PC-9 (cell line): ENCODE measurements around the gene TIFAB. TPM values are rescaled to one million over a fixed set of nuclear protein-coding genes. Genes with fewer than 3 reads are reported as not detected.

Source experiments
- BruUV-seq: library from RNA; stranded (reverse); fragments of 400-500 nt; replicated peaks from 2 replicates; lab custom pipeline; 2021; lab: Mats Ljungman, UMichigan
- CTCF ChIA-PET: fragments of 300-600 bp; sonication (Branson Sonifier 250); formaldehyde crosslinking; loops from one replicate; lab custom pipeline; 2022; ENCODE audit warnings: antibody characterized with exemption; lab: Charles Lee
- POLR2A ChIA-PET: fragments of 300-600 bp; sonication (Branson Sonifier 250); formaldehyde crosslinking; loops from one replicate; lab custom pipeline; 2022; ENCODE audit warnings: antibody characterized with exemption; ENCODE audit not compliant: unreplicated experiment; lab: Charles Lee
- DNase-seq, 2 experiments: peaks; one replicate each; pipeline versions ENCODE4 v3.0.0 to v3.0.0-alpha.2; 2015 to 2022; ENCODE audit warnings: mixed read lengths in 1 of 2
- H2AFZ ChIP-seq: fragments of 200-600 bp; sonication (generic); 2 replicates; pipeline ENCODE4 v1.8.1; 2017; ENCODE audit warnings: antibody characterized with exemption
- H3F3A ChIP-seq: fragments of 200-600 bp; sonication (generic); 2 replicates; pipeline ENCODE4 v1.8.1; 2017; ENCODE audit warnings: antibody characterized with exemption, mild to moderate bottlenecking, low read depth; ENCODE audit not compliant: insufficient read depth
- H3K27ac ChIP-seq: fragments of 200-600 bp; sonication (generic); 2 replicates; pipeline ENCODE4 v1.6.1; 2016; ENCODE audit warnings: mixed run types
- H3K27me3 ChIP-seq: fragments of 200-600 bp; sonication (generic); 2 replicates; pipeline ENCODE4 v1.6.1; 2016; ENCODE audit warnings: low read depth, mixed run types; ENCODE audit not compliant: insufficient read depth
- H3K36me3 ChIP-seq: fragments of 200-600 bp; sonication (generic); 2 replicates; pipeline ENCODE4 v1.6.1; 2016; ENCODE audit warnings: low read depth, mixed run types
- H3K4me1 ChIP-seq: fragments of 200-600 bp; sonication (generic); replicated peaks from 2 replicates; pipeline ENCODE4 v1.6.1; 2016; ENCODE audit warnings: mixed run types; ENCODE audit not compliant: insufficient read depth
- H3K4me2 ChIP-seq: fragments of 200-600 bp; sonication (generic); 2 replicates; pipeline ENCODE4 v1.6.1; 2017; ENCODE audit warnings: mixed run types
- H3K4me3 ChIP-seq: fragments of 200-600 bp; sonication (generic); 2 replicates; pipeline ENCODE4 v1.6.1; 2016; ENCODE audit warnings: mixed run types
- H3K79me2 ChIP-seq: fragments of 200-600 bp; sonication (generic); 2 replicates; pipeline ENCODE4 v1.6.1; 2017; ENCODE audit warnings: low read depth, mixed run types
- H3K9me2 ChIP-seq: fragments of 200-600 bp; sonication (generic); 2 replicates; pipeline ENCODE4 v1.8.1; 2017; ENCODE audit warnings: mild to moderate bottlenecking; ENCODE audit not compliant: insufficient read depth
- H3K9me3 ChIP-seq: fragments of 200-600 bp; sonication (generic); 2 replicates; pipeline ENCODE4 v1.8.1; 2016; ENCODE audit warnings: low read depth; ENCODE audit not compliant: insufficient read depth
- H4K20me1 ChIP-seq: fragments of 200-600 bp; sonication (generic); 2 replicates; pipeline ENCODE4 v1.8.1; 2017; ENCODE audit not compliant: insufficient read depth
- EZH2 ChIP-seq: fragments of 200-600 bp; sonication (generic); IDR thresholded peaks from 2 replicates; pipeline ENCODE4 v1.8.0; 2017; ENCODE audit warnings: antibody characterized with exemption, low read depth
- intact Hi-C: fragments of 100-400 bp; cut with micrococcal nuclease; formaldehyde crosslinking; loops from one replicate; pipeline ENCODE4 v1.10.0; 2022; ENCODE audit not compliant: unreplicated experiment
- total RNA-seq: library from RNA; stranded (reverse); gene quantifications from 2 replicates; pipeline ENCODE4 v1.2.3, GENCODE V29; 2021
- TF ChIP-seq, protein P1 (sequence below): fragments of 200-600 bp; sonication (generic); conservative IDR thresholded peaks from 2 replicates; pipeline ENCODE4 v1.6.1; 2017; ENCODE audit warnings: mixed run types, antibody characterized with exemption, mild to moderate bottlenecking, moderate library complexity

The TIFAB gene
- total RNA-seq, 1 experiment from 2014 or later, result not detected

DNA sequence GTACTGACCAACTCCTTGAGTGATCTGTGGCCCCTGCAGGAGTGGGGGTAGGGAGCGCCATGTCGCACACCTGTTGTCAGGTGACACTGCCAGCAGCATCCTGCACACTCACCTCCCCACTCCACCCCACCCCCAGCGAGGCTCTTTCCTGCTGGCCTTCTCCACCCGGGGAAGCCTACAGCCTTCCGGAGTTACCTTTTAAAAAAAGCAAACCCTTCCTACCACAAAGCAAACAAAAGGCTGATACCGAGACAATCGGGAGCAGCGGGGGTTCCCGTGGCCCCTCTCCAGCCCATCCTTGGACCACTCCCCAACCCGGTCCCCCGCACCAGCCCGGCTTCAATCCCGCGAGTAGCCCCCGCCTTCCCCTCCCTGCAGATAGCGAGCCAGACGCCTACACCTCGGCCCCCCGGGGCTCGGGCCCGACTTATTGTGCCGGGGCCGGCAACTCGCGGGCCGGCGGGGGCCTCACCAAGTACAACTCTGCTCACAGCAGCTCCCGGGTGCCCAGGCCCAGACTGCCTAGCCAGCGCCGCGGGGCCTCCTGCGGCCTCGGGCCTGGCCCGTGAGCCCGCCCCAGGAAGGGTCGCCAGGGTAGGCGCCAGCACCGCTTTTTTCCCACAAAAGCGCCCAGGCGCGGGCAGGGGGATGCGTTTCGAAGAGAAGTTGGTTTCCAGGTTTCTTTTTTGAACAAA is 53.8 kb downstream of the TIFAB start:
- TSS peak; percentile 34 for BruUV-seq
- peaks cover 21% of the 10 kb centered on the region for H3K4me1 ChIP-seq

More for the DNA sequence above, 53.8 kb downstream of the TIFAB start:
- Histone ChIP-seq H3K79me2 (peaks cover 54% of the 10 kb centered on the region), H3F3A (0 out of 2 replicates have a peak, but pooled peaks cover 3% of the 10 kb centered on the region), H4K20me1 (peaks cover 47% of the 10 kb centered on the region), H3K9me3 (no peaks in the 10 kb centered on the region), H3K9me2 (no peaks in the 10 kb centered on the region), H3K27me3 (no peaks in the 10 kb centered on the region), H3K27ac (peak overlapping the region; percentile 69), H3K36me3 (peaks cover 6% of the 10 kb centered on the region; the same call in 1 of the 2 replicates), H2AFZ (peak overlapping the region; percentile 81), H3K4me2 (peak overlapping the region; percentile 89), H3K4me3 (peak overlapping the region; percentile 96)
- intact Hi-C loops, result no loop called here
- peak; percentile 45 to 50 for DNase-seq
- ChIA-PET POLR2A (no interaction called here), CTCF (interaction anchor here (0.7 kb wide), 1 partner anchor 440 kb away, joined by 7 read pairs; no protein-coding TSS in a partner anchor)
- TF ChIP-seq, protein P1, sequence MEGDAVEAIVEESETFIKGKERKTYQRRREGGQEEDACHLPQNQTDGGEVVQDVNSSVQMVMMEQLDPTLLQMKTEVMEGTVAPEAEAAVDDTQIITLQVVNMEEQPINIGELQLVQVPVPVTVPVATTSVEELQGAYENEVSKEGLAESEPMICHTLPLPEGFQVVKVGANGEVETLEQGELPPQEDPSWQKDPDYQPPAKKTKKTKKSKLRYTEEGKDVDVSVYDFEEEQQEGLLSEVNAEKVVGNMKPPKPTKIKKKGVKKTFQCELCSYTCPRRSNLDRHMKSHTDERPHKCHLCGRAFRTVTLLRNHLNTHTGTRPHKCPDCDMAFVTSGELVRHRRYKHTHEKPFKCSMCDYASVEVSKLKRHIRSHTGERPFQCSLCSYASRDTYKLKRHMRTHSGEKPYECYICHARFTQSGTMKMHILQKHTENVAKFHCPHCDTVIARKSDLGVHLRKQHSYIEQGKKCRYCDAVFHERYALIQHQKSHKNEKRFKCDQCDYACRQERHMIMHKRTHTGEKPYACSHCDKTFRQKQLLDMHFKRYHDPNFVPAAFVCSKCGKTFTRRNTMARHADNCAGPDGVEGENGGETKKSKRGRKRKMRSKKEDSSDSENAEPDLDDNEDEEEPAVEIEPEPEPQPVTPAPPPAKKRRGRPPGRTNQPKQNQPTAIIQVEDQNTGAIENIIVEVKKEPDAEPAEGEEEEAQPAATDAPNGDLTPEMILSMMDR, result no peak
- TF ChIP-seq EZH2, result no peak

Other genes with a start within 250 kb of the TIFAB start
- gene MACROH2A1, start 53.1 kb downstream of the TIFAB start, total RNA-seq, result 223 and 294 TPM in 2 replicates
- not detected in 2 replicates for gene DCANP1, start 5.0 kb downstream of the TIFAB start, total RNA-seq
- not detected in 2 replicates for gene NEUROG1, start 83.6 kb upstream of the TIFAB start, total RNA-seq
- not detected in 2 replicates for gene CXCL14, start 126.6 kb upstream of the TIFAB start, total RNA-seq